ENCODE results near the gene NCOA1. TPM values are rescaled to one million over a fixed set of nuclear protein-coding genes. Genes with fewer than 3 reads are reported as not detected.

Gene NCOA1
- total and polyA plus RNA-seq, 2 of the 4 experiments (the other 2 are of a cell fraction) = 6.7 to 11.3 TPM

GRCh38 chr2:24541621-24542020 is 50.6 kb downstream of the NCOA1 start:
- H2BK20ac ChIP-seq (ENCODE audit: low read depth, low read length) = no peak overlapping the region
- H2BK120ac ChIP-seq (ENCODE audit: low read depth, low read length) = no peak overlapping the region
- H2AK9ac ChIP-seq (replicated peaks; ENCODE audit: low read depth, low read length, poor library complexity) = no peak overlapping the region
- ATAC-seq (ENCODE audit: low read depth) (no peak), DNase-seq (no peak)
- TF ChIP-seq SMC3 (IDR thresholded peaks at IDR 0.05; ENCODE audit: low read depth, low read length) = no peak
- no peak for TF ChIP-seq RAD21 (IDR thresholded peaks at IDR 0.05; ENCODE audit: low read length)
- no peak for TF ChIP-seq CEBPB (IDR thresholded peaks at IDR 0.05; ENCODE audit: low read depth, low read length)
- no peak for TF ChIP-seq CHD1 (IDR thresholded peaks at IDR 0.05; ENCODE audit: low read depth, low read length)
- TF ChIP-seq, protein P1, sequence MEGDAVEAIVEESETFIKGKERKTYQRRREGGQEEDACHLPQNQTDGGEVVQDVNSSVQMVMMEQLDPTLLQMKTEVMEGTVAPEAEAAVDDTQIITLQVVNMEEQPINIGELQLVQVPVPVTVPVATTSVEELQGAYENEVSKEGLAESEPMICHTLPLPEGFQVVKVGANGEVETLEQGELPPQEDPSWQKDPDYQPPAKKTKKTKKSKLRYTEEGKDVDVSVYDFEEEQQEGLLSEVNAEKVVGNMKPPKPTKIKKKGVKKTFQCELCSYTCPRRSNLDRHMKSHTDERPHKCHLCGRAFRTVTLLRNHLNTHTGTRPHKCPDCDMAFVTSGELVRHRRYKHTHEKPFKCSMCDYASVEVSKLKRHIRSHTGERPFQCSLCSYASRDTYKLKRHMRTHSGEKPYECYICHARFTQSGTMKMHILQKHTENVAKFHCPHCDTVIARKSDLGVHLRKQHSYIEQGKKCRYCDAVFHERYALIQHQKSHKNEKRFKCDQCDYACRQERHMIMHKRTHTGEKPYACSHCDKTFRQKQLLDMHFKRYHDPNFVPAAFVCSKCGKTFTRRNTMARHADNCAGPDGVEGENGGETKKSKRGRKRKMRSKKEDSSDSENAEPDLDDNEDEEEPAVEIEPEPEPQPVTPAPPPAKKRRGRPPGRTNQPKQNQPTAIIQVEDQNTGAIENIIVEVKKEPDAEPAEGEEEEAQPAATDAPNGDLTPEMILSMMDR (conservative IDR thresholded peaks at IDR 0.05; ENCODE audit: low read depth, low read length) = no peak
- no peak for TF ChIP-seq MXI1 (IDR thresholded peaks at IDR 0.05; ENCODE audit: borderline replicate concordance, low read depth, low read length)
- TF ChIP-seq BHLHE40 (IDR thresholded peaks at IDR 0.05; ENCODE audit: low read depth, low read length) = no peak
- no peak for TF ChIP-seq MAZ (IDR thresholded peaks at IDR 0.05; ENCODE audit: borderline replicate concordance, low read depth, low read length)
- no peak for TF ChIP-seq NFE2L2 (IDR thresholded peaks at IDR 0.05; ENCODE audit: low read depth, low read length)
- TF ChIP-seq FOS (IDR thresholded peaks at IDR 0.05; ENCODE audit: low read depth, low read length) = no peak
- TF ChIP-seq, protein P2, sequence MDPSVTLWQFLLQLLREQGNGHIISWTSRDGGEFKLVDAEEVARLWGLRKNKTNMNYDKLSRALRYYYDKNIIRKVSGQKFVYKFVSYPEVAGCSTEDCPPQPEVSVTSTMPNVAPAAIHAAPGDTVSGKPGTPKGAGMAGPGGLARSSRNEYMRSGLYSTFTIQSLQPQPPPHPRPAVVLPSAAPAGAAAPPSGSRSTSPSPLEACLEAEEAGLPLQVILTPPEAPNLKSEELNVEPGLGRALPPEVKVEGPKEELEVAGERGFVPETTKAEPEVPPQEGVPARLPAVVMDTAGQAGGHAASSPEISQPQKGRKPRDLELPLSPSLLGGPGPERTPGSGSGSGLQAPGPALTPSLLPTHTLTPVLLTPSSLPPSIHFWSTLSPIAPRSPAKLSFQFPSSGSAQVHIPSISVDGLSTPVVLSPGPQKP (IDR thresholded peaks at IDR 0.05; ENCODE audit: borderline replicate concordance, low read depth, low read length) = no peak
- TF ChIP-seq RFX5 (IDR thresholded peaks at IDR 0.05; ENCODE audit: low read depth, low read length) = no peak
- no peak for TF ChIP-seq RCOR1 (IDR thresholded peaks at IDR 0.05; ENCODE audit: insufficient replicate concordance, low read length)
- no peak for TF ChIP-seq POLR2A (IDR thresholded peaks at IDR 0.05; ENCODE audit: low read depth, low read length)
- no peak for TF ChIP-seq MAFK (IDR thresholded peaks at IDR 0.05; ENCODE audit: low read depth, low read length)
- peaks cover 4 to 5% of the 10 kb centered on the region in 2 experiments; a peak in 2 of 4 replicates for H3K79me1 ChIP-seq (ENCODE audit: low read depth in 1 of 2, low read length in 2 of 2)
- no peak overlapping the region for H2BK5ac ChIP-seq (ENCODE audit: low read depth, low read length, poor library complexity, severe bottlenecking)
- peaks cover 4% of the 10 kb centered on the region; the same call in 1 of the 2 replicates for H4K20me1 ChIP-seq (ENCODE audit: insufficient read depth, low read length)
- H4K91ac ChIP-seq (ENCODE audit: insufficient read depth, low read depth, low read length) = no peak overlapping the region
- ChIA-PET POLR2A (ENCODE audit: unreplicated experiment) (no interaction called here), CTCF (no interaction called here)
- no peak overlapping the region for H3K4ac ChIP-seq (ENCODE audit: low read depth, low read length)
- peaks cover 4% of the 10 kb centered on the region; the same call in 1 of the 2 replicates for H3K9me3 ChIP-seq (ENCODE audit: control insufficient read depth, insufficient read depth, low read length)
- no peak overlapping the region for H3K9ac ChIP-seq (ENCODE audit: low read depth, low read length)
- no peak overlapping the region for H3K4me2 ChIP-seq (ENCODE audit: low read depth, low read length)
- H3K36me3 ChIP-seq (ENCODE audit: control insufficient read depth, insufficient read depth, low read length) = no peaks in the 10 kb centered on the region
- H4K5ac ChIP-seq (ENCODE audit: low read depth, low read length) = no peak overlapping the region
- H3K27ac ChIP-seq (ENCODE audit: insufficient read depth, low read length) = no peak overlapping the region
- no peak overlapping the region for H3K14ac ChIP-seq (replicated peaks; ENCODE audit: low read depth, low read length)
- H3K56ac ChIP-seq (ENCODE audit: extremely low read depth, insufficient read depth, low read length) = no peak overlapping the region
- no peak overlapping the region for H3K23ac ChIP-seq (ENCODE audit: low read depth, low read length)
- no peak overlapping the region for H4K8ac ChIP-seq (ENCODE audit: low read depth in 2 of 2, low read length in 2 of 2)
- H3K27me3 ChIP-seq (ENCODE audit: control insufficient read depth, insufficient read depth, low read length) = no peaks in the 10 kb centered on the region
- intact Hi-C loops (cut with micrococcal nuclease) = no loop called here
- H3K4me1 ChIP-seq (ENCODE audit: control insufficient read depth, insufficient read depth, low read length) = no peaks in the 10 kb centered on the region
- no peak overlapping the region for H2BK15ac ChIP-seq (ENCODE audit: low read depth, low read length)
- no peak overlapping the region for H2AFZ ChIP-seq (replicated peaks; ENCODE audit: low read length, poor library complexity)
- no peak overlapping the region for H3K4me3 ChIP-seq (ENCODE audit: insufficient read depth, low read depth, low read length)
- BruUV-seq (replicated peaks) = no TSS peak
- H2AK5ac ChIP-seq (ENCODE audit: low read depth, low read length) = no peak overlapping the region
- H3K9me1 ChIP-seq (ENCODE audit: insufficient read depth, low read length) = no peaks in the 10 kb centered on the region; the same call in 1 of the 2 replicates
- dilution Hi-C loops (cut with HindIII; ENCODE audit: low sequenced_read_pairs, unreplicated experiment) = no loop called here
- no peak overlapping the region for H3K18ac ChIP-seq (ENCODE audit: low read depth, low read length)
- in situ Hi-C loops (cut with MboI; ENCODE audit: low sequenced_read_pairs) = no loop called here

Data from IMR-90 (cell line).